Pulmonary artery endothelial cell (primary cell): ENCODE results near the gene CHSY1. TPM values are rescaled to one million over a fixed set of nuclear protein-coding genes. Genes with fewer than 3 reads are reported as not detected.

Experiments
- DNase-seq: peaks from one replicate; pipeline ENCODE4 v3.0.0-alpha.2; 2011; ENCODE audit warnings: low read depth, low spot score
- total RNA-seq: library from RNA; depleted of rRNA; stranded (reverse); fragments of >200 nt; gene quantifications from 2 replicates; pipeline ENCODE4 v1.2.3, GENCODE V29; 2014

CHSY1 gene
- total RNA-seq, 1 donor from 2014 or later, result 50.5 TPM

DNA sequence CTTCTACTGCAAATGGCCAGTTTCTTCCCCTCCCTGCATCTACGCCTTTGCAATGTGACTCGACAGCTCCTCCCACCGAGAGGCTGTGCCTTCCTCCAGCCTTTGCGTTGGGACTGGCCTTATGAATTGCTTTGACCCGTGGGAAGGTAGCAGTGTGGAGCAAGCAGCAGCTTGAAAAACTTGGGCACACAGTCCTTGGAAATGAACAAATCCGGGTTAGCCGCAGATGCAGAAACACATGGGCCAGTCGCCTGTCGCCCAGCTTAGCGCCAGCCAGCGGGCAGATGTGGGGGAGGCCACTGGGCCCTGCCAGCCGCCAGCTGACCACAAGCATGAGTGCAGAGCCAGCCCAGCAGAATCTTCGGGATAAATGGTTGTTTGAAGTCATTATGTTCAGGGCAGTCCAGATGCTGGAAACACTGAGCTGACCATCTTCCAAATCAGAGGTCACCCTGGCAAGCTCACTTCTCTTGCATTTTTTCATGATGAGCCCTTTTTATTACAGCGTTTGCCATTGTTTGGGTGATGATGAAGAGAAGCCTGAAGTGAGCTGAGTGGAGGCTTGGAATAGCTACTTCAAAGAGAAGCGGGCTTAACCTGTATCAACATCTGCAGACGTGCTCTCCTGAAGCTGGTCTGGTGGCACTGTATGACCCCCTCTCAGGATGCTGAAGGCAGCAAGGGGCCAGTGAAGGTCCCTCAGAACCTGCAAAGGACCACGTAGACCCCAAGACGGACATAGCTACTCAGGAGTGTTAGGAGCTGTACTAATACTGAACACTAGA is 15.7 kb upstream of the CHSY1 start:
- no peak for DNase-seq

DNA sequence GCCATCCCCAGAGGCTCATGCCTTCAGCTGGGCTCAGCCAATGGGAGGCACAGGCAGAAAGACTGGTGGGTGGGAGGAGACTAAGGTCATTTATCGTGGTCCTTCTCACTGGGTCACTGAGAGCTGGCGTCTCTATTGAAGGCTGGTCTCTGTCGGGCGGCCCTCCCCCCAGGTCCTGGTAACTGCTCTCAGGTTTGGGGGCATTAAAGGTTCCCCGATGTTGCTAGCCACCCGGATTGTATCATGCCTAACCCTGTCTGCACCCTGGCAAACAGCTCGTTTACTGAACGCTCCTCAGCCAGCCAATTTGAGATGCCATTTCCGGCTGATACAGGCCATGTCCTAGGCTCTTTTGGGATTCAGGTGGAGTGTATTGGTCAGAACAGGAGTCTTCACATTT is 14.9 kb upstream of the CHSY1 start:
- DNase-seq, result no peak

GRCh38 chr15:101266034-101266433 is 14.2 kb upstream of the CHSY1 start:
- DNase-seq, result no peak

DNA sequence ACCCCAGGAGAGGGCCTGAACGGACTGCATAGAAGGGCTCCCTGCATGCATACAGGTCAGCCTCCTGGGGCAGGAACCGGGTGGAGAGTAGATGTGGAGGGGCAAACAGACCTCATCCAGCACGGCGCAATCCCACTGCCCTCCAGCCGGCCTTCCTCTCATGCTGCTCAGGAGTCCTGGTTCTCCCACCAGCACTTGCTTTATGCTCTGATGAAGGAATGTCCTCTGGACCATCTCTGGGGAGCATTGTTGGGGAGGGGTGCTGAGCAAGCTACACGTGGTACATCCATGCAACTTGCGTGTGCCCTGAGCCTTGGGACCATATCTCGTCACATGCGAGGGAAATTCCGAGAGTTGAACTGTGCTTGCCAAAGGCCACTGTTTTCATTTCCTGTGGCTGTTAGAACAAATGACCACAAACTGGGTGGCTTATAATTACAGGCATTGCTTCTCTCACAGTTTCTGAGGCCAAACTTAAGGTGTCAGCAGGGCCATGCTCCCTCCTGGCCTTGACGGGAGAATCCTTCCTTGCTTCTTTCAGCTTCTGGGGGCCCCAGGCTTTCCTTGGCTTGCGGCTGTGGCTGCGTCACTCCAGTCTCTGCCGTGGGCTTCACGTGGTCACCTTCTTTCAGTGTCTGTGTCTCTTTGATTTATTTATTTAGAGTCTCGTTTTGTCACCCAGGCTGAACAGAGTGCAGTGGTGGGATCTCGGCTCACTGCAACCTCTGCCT is 13.2 kb upstream of the CHSY1 start:
- no peak for DNase-seq

DNA sequence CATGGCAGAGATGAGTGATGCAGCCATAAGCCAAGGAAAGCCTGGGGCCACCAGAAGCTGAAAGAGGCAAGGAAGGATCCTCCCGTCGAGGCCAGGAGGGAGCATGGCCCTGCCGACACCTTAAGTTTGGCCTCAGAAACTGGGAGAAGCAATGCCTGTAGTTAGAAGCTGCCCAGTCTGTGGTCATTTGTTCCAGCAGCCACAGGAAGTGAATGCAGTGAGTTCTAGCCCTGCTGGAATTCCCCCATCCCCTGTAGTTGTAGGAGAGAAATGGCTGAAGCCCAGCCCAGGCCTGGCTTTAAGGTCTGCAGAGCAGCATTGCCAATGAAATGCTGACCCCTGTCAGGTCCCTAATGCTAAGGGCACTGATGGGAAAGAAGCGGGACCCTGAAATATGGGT is 12.2 kb upstream of the CHSY1 start:
- DNase-seq, result no peak

- no peak for DNase-seq
Measured at GRCh38 chr15:101262551-101262950, 10.7 kb upstream of the CHSY1 start.

DNA sequence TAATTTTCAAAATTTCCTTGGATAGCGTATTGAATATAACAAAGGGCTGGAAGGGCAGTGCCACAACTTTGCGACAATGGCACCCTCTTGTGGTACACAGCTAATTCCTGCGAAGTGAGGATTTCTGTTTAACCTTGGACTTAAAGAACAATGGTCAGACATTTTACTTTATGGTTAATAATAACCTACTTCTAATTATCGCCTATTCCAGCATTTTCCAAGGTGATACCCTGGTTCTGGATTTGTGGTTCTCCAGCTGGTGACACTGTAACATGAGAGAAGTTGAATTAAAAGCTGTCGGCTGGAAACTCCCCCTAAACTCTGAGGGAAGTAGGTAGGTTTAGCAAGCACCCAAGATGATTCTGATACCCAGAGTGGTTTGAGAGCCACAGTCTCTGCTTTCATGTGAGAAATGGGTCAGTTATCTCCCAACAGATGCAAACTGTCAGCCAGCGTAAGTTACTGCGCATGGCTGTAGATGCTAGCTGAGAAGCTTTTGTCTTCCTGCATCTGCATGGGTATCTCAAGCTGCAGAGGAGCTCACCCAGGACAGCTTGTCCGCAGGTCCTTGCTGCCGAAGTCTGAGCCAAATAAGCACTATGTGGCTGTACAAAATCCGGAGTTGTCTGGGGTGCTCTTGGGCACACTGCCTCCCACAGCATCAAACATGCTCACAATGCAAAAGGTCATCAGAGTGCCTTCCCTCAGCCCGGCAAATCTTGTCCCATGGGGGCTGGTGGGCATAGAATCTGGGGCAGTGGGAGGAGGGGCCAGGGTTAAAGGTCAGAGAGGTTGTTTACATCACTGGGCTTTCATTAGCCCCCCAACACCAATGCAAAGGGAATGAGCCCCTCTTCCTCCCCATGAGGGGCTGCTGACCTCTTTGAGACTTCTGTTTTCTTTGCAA is 6.6 kb upstream of the CHSY1 start:
- peak; percentile 53 for DNase-seq

DNA sequence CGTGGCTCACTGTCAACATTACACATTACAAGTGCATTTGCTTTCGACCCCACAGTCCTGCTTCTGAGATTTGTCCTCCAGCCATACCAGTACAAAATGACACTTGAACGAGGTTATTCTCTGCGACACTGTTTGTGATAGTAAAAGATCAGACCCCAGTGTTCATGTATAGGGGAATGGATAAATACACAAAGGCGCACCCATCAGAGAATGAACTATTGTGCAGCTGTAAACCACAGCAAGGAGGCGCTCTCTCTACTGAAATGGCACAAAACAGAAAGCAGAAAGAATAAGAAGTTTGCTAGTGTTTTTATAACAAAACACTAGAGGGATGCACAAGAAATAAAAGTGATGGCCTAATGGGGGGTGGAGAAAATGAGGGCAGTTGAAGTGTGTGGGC is 4.9 kb upstream of the CHSY1 start:
- DNase-seq, result no peak

DNA sequence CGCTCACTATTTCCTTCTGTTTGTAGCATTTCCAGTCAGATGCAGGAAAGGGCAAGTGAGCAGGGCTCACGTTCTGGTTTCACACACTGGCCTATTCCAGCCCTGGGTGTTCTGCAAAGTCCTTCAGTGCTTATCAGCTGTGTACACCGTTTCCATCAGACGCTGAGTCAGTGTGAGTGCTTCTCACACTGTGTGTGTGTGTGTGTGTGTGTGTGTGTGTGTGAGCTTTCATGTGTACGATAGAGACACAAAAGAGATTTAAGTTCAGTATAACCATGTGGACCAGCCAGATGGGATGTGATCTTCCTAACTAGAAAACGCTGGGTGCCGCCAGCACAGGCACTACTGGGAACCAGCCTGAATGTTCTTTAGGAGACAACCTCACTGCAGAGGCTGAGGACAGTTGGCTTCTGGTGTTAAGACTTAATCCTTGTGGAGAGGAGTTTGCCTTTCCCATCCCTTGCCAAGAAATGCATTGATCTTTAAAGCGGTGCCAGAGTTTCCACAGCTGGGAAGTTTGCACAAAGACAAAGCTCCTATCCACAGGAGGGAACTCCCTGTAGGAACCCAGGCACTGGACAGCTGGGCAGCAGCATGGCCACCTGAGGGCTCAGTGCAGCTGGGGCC is 3.9 kb upstream of the CHSY1 start:
- peak; percentile 84 for DNase-seq

DNA sequence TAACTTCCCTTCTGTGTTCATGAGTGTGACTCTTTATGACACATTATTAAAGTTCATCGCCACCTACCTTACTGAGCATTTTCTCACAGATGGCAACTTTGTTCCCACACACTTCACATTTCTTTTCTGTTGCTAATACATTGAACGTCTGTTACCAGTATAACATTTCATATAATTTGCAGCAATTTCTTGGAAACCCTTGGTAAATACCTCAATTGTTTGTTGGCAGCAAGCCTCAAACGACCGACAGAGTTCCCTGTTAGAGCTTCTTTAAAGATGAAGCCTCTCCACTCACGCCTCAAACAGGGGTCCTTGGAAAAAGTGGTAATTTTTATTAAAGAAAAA is 3.2 kb upstream of the CHSY1 start:
- DNase-seq, result no peak

GRCh38 chr15:101254157-101255050 is 2.6 kb upstream of the CHSY1 start:
- no peak for DNase-seq

GRCh38 chr15:101252836-101253235 is 988 bp upstream of the CHSY1 start:
- DNase-seq, result no peak

- DNase-seq, result no peak
Measured at GRCh38 chr15:101250873-101251829, 697 bp downstream of the CHSY1 start.

DNA sequence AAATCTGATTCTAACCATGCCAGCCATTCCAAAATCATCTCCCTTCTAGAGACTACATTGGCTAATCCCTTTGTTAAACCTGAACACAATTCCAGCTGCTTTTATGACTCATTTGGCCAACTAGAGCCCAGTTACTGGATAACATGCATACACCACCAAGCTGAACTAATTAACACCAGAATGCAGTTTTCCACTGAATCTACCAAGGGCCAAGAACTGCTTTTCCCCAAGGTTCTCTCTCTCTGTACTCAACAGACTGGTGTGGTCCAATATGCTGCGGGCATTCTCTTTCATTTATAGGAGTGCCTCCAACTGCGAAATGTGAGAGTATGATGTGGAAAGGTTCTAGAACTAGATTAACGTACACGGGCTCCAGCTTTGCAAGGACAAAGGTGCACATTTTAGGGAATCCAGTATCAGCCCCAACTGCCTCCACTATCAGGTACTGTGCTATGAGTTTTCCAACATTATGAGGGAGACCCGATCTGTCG is 1.5 kb downstream of the CHSY1 start:
- DNase-seq, result no peak

DNA sequence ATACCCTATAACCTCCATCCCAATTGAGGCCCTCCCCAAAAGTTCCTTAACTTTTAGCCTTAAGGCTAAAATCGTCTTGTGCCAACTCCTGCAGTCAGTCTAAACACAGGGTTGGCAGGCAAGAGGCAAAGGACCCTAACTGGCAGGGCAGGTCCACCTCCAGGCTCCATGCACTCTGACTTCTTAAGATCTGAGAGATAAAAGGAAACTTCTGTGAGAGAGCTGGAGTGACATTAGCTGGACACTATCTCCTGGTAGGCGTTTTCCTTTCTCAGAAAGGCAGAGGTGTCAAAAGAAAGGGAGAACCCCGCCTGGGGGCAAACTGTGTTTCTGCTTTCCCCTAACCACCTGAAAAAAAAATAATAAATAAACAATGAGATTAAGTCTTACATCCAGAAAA is 3.6 kb downstream of the CHSY1 start:
- no peak for DNase-seq

GRCh38 chr15:101246824-101247745 is 4.8 kb downstream of the CHSY1 start:
- no peak for DNase-seq

DNA sequence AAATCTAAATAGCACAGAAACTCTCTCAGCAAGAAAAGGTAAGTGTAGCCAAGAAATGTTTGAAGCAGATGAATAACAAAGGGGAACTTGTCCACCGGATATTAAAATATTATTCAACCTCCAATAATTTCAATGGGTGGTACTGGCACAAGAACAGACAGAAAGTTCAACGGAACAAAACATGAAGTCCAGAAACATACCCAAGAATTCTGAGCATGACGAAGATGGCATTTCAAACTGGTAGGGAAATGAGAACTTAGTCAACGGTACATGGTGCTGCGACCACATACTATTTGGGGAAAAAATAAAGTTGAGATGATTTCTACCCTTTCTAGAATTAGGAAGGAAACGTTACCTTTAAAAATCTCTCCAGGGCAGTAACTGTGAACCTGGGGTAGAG is 5.5 kb downstream of the CHSY1 start:
- DNase-seq, result no peak
